SH-SY5Y (cell line): ENCODE measurements around the gene MRPL28.

ENCODE experiments used
- GATA2 ChIP-seq: IDR thresholded peaks from 2 replicates; pipeline ENCODE4 v1.6.1; 2011; ENCODE audit warnings: mild to moderate bottlenecking, low read depth, low read length
- GATA3 ChIP-seq: IDR thresholded peaks from 2 replicates; pipeline ENCODE4 v1.6.1; 2011; ENCODE audit warnings: low read depth, mild to moderate bottlenecking, low read length, moderate library complexity

DNA sequence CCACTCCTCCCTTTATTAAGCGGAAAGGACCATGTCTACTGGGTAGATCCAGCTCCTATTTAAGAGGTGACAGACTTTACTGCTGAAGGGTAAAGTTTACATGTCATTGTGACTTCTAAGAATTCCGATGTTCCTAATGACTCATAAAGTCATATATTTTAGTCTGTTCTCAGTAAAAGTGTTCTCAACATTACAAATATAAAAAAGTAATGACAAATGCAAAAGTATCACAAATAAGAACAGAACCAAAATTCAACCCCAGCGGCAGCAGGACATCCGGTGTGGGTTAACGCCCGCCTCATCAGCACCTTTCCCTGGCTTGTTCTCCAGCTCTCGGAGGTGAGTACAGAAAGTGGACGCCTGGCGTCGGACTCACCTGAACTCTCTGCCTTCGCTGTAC is 24.6 kb downstream of the MRPL28 start:
- TF ChIP-seq GATA3 = no peak
- TF ChIP-seq GATA2 = no peak
